ENCODE data around the gene ASB18.

Gene ASB18

DNA sequence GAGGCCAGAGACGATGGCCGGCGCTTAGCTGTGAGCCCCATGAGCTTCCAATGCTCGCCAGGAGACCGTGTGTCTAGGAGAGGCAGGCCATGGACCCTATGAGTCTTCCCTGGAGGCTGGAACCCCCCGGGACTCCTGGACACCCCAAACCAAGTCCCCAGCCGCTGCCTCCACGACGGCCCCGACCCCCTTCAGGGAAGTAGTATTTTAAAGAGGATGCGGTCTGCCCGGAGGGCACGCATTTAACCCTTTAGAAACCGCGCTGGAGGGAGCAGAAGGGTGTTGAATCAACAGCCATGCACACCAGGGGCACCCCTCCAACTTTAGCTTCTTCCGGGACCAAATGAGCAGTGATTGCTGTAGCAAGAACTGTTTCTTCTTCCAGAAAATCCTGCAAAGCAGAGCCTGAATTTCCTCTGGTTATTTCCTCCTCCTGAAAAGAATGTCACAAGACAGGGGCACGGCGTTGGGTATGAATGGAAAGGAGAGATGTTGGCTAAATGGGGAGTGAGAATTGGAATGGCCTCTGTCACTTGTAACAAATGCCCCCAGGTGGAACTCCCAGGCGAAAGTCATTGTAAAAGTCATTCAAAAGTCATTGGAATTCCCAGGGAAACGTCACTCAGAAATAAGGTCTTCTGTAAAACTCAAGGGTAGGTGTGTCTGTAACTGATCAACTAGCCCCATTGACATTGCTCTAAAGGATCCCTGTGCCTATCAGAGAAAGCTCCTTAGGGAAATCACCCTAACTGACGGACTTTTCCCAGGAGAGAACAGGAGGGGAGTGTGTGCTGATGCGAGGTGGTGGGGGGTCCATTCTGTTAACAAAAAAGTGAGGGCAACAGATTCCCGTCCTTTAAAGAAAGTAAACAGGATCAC, 90.2 kb downstream of the ASB18 start:
- H2BK120ac ChIP-seq (ENCODE audit: low read depth, low read length) = no peak overlapping the region
- H3K79me2 ChIP-seq (ENCODE audit: control insufficient read depth, insufficient read depth, low read length) = no peaks in the 10 kb centered on the region
- H2BK5ac ChIP-seq (ENCODE audit: low read length) = no peak overlapping the region
- no peak for DNase-seq
- H2BK15ac ChIP-seq (replicated peaks; ENCODE audit: low read depth) = no peak overlapping the region
- H3K79me1 ChIP-seq (ENCODE audit: low read length) = no peaks in the 10 kb centered on the region
- H3K27ac ChIP-seq (ENCODE audit: low read depth, low read length) = no peak overlapping the region
- no peak overlapping the region for H3K4ac ChIP-seq (ENCODE audit: low read depth, low read length)
- H3K4me1 ChIP-seq (ENCODE audit: control insufficient read depth, low read depth, low read length) = peaks cover 6% of the 10 kb centered on the region
- no peak overlapping the region for H3K9ac ChIP-seq (ENCODE audit: low read length)
- H3K27me3 ChIP-seq (ENCODE audit: insufficient read depth, low read length, poor library complexity) = peaks cover 69% of the 10 kb centered on the region
- H3K23ac ChIP-seq (ENCODE audit: low read length) = no peak overlapping the region
- H4K5ac ChIP-seq (ENCODE audit: low read length) = no peak overlapping the region
- H4K8ac ChIP-seq (ENCODE audit: low read depth, low read length) = no peak overlapping the region
- no peaks in the 10 kb centered on the region for H3K36me3 ChIP-seq (ENCODE audit: control insufficient read depth, insufficient read depth, low read length)
- H3K4me3 ChIP-seq (ENCODE audit: low read length) = no peak overlapping the region
- H3K4me2 ChIP-seq (ENCODE audit: low read length) = no peak overlapping the region
- H3K56ac ChIP-seq (ENCODE audit: low read length) = no peak overlapping the region
- no CpG with 5 or more reads among the region's 23 CpGs for WGBS (ENCODE audit: extremely low coverage, insufficient coverage, low lambda C conversion rate)
- no peak overlapping the region for H3K18ac ChIP-seq (ENCODE audit: low read length)
- no peak overlapping the region for H2AK5ac ChIP-seq (ENCODE audit: low read length)

DNA sequence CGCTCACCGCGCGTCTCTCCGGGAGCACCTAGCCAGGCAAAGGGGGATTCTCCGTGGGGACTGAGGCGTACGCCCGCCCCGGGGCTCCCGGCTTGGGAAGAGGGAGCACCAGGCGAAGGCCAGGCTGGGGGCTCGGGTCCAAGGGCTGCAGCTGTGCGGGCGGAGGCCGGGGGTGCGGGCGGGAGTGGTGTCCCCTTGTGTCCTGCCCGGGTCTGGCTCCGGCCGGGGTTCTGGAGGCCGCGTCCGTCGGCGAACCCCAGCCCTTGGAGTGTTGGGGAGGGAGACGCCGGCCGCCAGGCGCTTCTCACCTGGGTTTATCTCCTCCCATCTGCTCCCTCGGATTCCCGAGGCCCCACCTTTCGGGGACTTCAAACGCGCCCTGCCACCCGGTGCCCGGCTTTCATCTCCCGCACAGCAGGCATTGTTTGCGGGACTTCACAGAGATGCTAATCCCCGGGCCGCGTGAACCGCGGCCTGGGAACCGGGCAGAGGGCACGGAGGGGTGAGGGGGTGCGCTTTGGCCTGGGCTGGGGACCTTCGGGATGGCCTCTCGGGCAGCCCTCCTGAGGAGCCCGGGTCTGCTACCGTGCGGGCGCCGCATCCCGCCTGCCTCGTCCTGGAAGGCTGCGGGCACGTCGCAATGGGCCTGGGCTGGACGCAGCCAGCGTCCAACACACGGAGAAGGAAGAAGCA, 91.0 kb downstream of the ASB18 start:
- Histone ChIP-seq H3K36me3 (ENCODE audit: control insufficient read depth, insufficient read depth, low read length) (no peaks in the 10 kb centered on the region), H3K27ac (ENCODE audit: low read depth, low read length) (no peak overlapping the region), H3K18ac (ENCODE audit: low read length) (no peak overlapping the region), H3K4ac (ENCODE audit: low read depth, low read length) (no peak overlapping the region), H3K27me3 (ENCODE audit: insufficient read depth, low read length, poor library complexity) (peaks cover 72% of the 10 kb centered on the region), H2BK5ac (ENCODE audit: low read length) (no peak overlapping the region), H3K4me1 (ENCODE audit: control insufficient read depth, low read depth, low read length) (peaks cover 6% of the 10 kb centered on the region), H3K4me3 (ENCODE audit: low read length) (no peak overlapping the region), H3K4me2 (ENCODE audit: low read length) (no peak overlapping the region), H3K79me1 (ENCODE audit: low read length) (no peaks in the 10 kb centered on the region), H2BK15ac (replicated peaks; ENCODE audit: low read depth) (no peak overlapping the region), H2AK5ac (ENCODE audit: low read length) (no peak overlapping the region), H2BK120ac (ENCODE audit: low read depth, low read length) (no peak overlapping the region), H3K23ac (ENCODE audit: low read length) (no peak overlapping the region), H3K9ac (ENCODE audit: low read length) (no peak overlapping the region), H3K79me2 (ENCODE audit: control insufficient read depth, insufficient read depth, low read length) (no peaks in the 10 kb centered on the region), H4K5ac (ENCODE audit: low read length) (no peak overlapping the region), H4K8ac (ENCODE audit: low read depth, low read length) (no peak overlapping the region), H3K56ac (ENCODE audit: low read length) (no peak overlapping the region)
- no CpG with 5 or more reads among the region's 62 CpGs for WGBS (ENCODE audit: extremely low coverage, insufficient coverage, low lambda C conversion rate)
- DNase-seq = no peak

DNA sequence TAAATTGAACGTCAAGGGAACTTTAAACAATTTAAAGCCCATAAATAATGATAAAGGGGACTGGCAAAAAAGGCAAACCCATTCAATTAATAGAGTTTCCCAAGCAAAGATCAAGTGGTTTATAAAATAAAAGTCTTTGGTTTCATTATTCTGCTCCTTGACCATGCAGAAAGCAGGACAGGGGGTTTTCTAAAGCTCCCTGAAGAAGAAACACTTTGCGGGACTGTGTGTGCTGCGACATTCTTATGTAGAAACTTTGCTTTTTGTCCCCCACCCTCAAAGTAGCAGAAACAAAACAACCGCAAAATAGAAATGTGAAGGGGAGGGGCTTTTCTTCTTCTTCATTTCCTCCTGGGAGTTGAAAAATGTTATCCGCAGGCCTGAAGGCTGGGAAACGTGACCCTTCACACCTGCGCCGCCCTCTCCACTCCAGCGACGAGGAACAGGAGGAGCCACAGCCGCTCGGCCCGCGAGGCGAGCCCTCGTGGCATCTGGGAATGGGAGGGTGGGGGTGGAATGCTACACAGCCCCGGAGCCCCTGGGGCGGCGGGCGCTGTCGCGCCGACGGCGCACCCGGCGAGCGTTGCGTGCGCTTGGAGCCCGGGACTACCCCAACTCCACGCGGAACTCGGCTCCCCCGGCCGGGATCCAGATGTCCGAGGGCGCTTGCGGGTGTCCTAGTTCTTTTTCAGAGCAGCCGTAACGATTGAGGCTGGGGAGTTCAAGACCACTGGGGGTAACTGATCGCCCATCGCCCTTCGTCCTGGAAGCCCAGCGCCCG, 91.8 kb downstream of the ASB18 start:
- Histone ChIP-seq H3K27ac (ENCODE audit: low read depth, low read length) (no peak overlapping the region), H2AK5ac (ENCODE audit: low read length) (no peak overlapping the region), H3K9ac (ENCODE audit: low read length) (no peak overlapping the region), H3K4ac (ENCODE audit: low read depth, low read length) (no peak overlapping the region), H3K36me3 (ENCODE audit: control insufficient read depth, insufficient read depth, low read length) (no peaks in the 10 kb centered on the region), H3K79me2 (ENCODE audit: control insufficient read depth, insufficient read depth, low read length) (no peaks in the 10 kb centered on the region), H4K8ac (ENCODE audit: low read depth, low read length) (no peak overlapping the region), H3K27me3 (ENCODE audit: insufficient read depth, low read length, poor library complexity) (peaks cover 76% of the 10 kb centered on the region), H3K18ac (ENCODE audit: low read length) (no peak overlapping the region), H3K79me1 (ENCODE audit: low read length) (no peaks in the 10 kb centered on the region), H3K4me3 (ENCODE audit: low read length) (no peak overlapping the region), H3K56ac (ENCODE audit: low read length) (no peak overlapping the region), H2BK5ac (ENCODE audit: low read length) (no peak overlapping the region), H2BK120ac (ENCODE audit: low read depth, low read length) (no peak overlapping the region), H3K4me2 (ENCODE audit: low read length) (no peak overlapping the region), H3K23ac (ENCODE audit: low read length) (no peak overlapping the region), H3K4me1 (ENCODE audit: control insufficient read depth, low read depth, low read length) (peaks cover 6% of the 10 kb centered on the region), H4K5ac (ENCODE audit: low read length) (no peak overlapping the region), H2BK15ac (replicated peaks; ENCODE audit: low read depth) (no peak overlapping the region)
- no peak for DNase-seq
- WGBS (ENCODE audit: extremely low coverage, insufficient coverage, low lambda C conversion rate) = no CpG with 5 or more reads among the region's 46 CpGs

DNA sequence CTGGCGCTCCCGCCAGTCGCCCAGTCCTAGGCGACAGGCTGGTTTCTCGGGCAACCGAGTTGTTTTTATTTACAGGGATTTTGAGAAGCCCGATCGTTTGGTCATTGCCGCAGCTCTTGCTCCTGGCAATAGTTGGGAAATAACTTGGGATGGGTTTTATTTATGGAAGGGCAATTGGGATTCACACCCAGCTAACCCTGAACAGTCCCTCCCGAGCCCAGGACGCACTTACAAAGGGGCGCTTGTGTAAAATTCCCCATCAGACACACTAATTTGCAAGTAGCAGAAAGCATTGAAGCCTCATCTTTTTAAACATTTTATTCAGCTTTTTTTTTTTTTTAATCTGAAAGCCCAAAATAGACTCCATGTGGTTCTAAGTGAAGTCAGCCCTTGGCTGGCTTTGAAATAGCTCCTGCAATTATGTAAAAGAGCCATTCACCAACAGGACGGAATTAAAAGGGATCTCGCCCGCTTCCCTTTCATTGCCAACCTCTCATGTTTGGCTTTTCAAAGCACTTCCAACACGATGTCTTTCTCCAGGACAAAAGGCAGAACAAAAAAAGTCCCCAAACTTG, 92.4 kb downstream of the ASB18 start:
- H3K4me1 ChIP-seq (ENCODE audit: control insufficient read depth, low read depth, low read length) = peaks cover 6% of the 10 kb centered on the region
- no peaks in the 10 kb centered on the region for H3K36me3 ChIP-seq (ENCODE audit: control insufficient read depth, insufficient read depth, low read length)
- no peak overlapping the region for H4K5ac ChIP-seq (ENCODE audit: low read length)
- H4K8ac ChIP-seq (ENCODE audit: low read depth, low read length) = no peak overlapping the region
- H3K4ac ChIP-seq (ENCODE audit: low read depth, low read length) = no peak overlapping the region
- WGBS (ENCODE audit: extremely low coverage, insufficient coverage, low lambda C conversion rate) = no CpG with 5 or more reads among the region's 16 CpGs
- no peak overlapping the region for H3K18ac ChIP-seq (ENCODE audit: low read length)
- H2BK120ac ChIP-seq (ENCODE audit: low read depth, low read length) = no peak overlapping the region
- DNase-seq = peak; percentile 73
- H3K56ac ChIP-seq (ENCODE audit: low read length) = no peak overlapping the region
- H3K9ac ChIP-seq (ENCODE audit: low read length) = no peak overlapping the region
- H2BK15ac ChIP-seq (replicated peaks; ENCODE audit: low read depth) = no peak overlapping the region
- H3K79me2 ChIP-seq (ENCODE audit: control insufficient read depth, insufficient read depth, low read length) = no peaks in the 10 kb centered on the region
- H2BK5ac ChIP-seq (ENCODE audit: low read length) = no peak overlapping the region
- no peak overlapping the region for H2AK5ac ChIP-seq (ENCODE audit: low read length)
- H3K79me1 ChIP-seq (ENCODE audit: low read length) = no peaks in the 10 kb centered on the region
- H3K4me2 ChIP-seq (ENCODE audit: low read length) = no peak overlapping the region
- no peak overlapping the region for H3K4me3 ChIP-seq (ENCODE audit: low read length)
- no peak overlapping the region for H3K27ac ChIP-seq (ENCODE audit: low read depth, low read length)
- peaks cover 80% of the 10 kb centered on the region for H3K27me3 ChIP-seq (ENCODE audit: insufficient read depth, low read length, poor library complexity)
- no peak overlapping the region for H3K23ac ChIP-seq (ENCODE audit: low read length)

DNA sequence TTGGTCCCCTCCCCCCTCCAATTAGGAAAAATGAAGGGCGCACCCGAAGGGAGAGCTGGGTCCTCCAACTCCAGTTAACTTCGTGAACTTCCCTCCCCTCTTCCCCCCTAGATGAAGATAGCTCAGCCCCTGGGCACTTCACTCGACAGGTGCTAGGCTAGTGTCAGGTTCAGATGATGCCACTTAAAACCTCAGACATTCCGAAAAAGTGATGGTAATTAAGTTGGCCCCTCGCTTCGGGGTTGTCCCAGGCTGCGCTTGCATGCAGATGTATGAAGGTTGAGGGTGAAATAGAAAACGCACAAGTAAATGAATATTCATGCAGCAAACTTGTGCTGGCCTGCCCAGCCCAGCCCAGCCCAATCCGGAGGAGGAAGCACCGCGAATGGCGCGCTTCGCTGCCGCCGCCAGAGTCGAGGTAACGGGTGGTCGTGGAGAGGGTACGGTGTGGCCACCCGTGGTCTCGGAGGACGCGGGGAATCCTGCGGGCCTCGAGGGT, 93.0 kb downstream of the ASB18 start:
- Histone ChIP-seq H3K27ac (ENCODE audit: low read depth, low read length) (no peak overlapping the region), H3K79me2 (ENCODE audit: control insufficient read depth, insufficient read depth, low read length) (no peaks in the 10 kb centered on the region), H2AK5ac (ENCODE audit: low read length) (no peak overlapping the region), H3K23ac (ENCODE audit: low read length) (no peak overlapping the region), H4K8ac (ENCODE audit: low read depth, low read length) (no peak overlapping the region), H3K36me3 (ENCODE audit: control insufficient read depth, insufficient read depth, low read length) (no peaks in the 10 kb centered on the region), H3K4me2 (ENCODE audit: low read length) (no peak overlapping the region), H3K27me3 (ENCODE audit: insufficient read depth, low read length, poor library complexity) (peaks cover 85% of the 10 kb centered on the region), H2BK15ac (replicated peaks; ENCODE audit: low read depth) (no peak overlapping the region), H3K9ac (ENCODE audit: low read length) (no peak overlapping the region), H2BK5ac (ENCODE audit: low read length) (no peak overlapping the region), H3K4me1 (ENCODE audit: control insufficient read depth, low read depth, low read length) (peaks cover 6% of the 10 kb centered on the region), H3K79me1 (ENCODE audit: low read length) (no peaks in the 10 kb centered on the region), H4K5ac (ENCODE audit: low read length) (no peak overlapping the region), H3K4me3 (ENCODE audit: low read length) (no peak overlapping the region), H2BK120ac (ENCODE audit: low read depth, low read length) (no peak overlapping the region), H3K56ac (ENCODE audit: low read length) (no peak overlapping the region), H3K18ac (ENCODE audit: low read length) (no peak overlapping the region), H3K4ac (ENCODE audit: low read depth, low read length) (no peak overlapping the region)
- no CpG with 5 or more reads among the region's 27 CpGs for WGBS (ENCODE audit: extremely low coverage, insufficient coverage, low lambda C conversion rate)
- DNase-seq = no peak
